ELR (cell line): ENCODE results near the gene ZNF664.
A peak's percentile ranks its signal among the peaks of the same experiment; 100 is the strongest.

ENCODE experiments used
- DNase-seq: peaks from one replicate; pipeline ENCODE4 v3.0.0-alpha.2; 2015; ENCODE audit warnings: low read depth

The ZNF664 gene

DNA sequence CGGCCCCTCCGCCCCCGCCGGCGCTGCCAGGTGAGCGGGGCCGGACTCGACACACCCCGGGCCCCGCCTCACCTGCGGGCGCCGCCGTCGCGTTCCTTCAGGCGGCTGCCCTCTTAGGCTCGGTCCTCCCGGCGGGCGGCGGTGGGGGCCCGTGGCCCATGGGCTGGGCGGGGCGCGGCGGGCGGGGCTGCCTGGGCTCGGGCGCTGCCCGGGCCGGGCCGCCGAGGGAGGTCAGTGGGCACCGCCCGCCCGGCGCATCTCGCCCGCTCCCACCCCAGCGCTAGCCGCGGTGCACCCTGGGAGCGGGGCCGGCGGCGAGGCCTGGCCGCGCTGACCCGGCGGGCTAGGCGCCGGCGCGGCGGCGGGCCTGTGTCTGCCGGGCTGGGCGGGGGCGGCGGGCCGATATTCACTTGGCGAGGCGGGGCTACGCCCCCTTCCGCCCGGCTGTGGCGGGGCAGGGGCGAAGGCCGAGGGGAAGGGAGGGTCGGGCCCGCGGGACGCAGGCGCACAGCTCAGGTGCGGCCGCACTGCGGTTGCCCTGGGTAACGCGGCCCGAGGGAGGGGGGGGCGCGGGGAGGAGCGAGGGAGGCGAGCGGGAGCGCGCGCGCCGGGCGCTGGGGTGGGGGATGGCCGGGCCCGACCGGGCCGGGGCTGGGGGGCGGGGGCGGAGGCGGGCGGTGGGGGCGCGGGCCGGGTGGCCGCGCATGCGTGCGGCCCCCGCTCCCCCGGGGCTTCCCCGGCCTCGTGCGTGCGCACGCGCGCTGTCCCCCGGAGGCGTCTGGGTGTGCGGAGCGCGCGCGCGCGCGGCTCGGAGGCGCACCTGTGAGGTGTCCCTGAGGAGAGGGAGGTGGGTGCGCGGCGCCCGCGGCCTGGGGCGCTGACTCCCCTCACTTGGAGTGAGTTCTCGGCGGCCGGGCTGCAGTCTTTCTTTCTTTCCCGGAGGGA lies at the start of gene ZNF664, which contains the start of gene CCDC92:
Gene ZNF664 (plus strand): TSS at position 759 of the 945 bp plus-strand sequence. CDS start 38,930 bp downstream, outside the sequence.
Gene CCDC92 (minus strand): TSS at position 375 of the 945 bp plus-strand sequence. CDS start 28,526 bp downstream, outside the sequence.
- peak; percentile 91 for DNase-seq

DNA sequence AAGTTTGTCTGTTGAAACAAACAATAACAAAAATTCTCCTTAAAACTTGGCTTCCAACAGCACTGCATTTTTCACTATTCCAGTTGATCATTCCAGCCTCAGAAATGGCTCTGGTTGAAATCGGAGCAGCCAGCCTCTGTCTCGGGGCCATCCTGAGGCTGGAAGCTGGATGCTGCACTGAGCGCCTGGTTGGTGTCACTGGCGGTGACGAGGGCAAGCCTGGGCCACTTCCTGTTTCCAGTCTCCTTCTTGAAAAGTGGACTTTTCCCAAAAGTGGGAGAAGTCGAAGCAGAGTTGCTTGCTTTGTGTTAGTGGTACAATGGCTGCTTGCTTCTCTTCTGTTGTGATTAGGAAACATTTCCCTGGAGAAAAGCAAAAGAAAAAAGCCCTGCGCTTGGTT lies 49.1 kb upstream of the ZNF664 start:
- DNase-seq, result no peak

DNA sequence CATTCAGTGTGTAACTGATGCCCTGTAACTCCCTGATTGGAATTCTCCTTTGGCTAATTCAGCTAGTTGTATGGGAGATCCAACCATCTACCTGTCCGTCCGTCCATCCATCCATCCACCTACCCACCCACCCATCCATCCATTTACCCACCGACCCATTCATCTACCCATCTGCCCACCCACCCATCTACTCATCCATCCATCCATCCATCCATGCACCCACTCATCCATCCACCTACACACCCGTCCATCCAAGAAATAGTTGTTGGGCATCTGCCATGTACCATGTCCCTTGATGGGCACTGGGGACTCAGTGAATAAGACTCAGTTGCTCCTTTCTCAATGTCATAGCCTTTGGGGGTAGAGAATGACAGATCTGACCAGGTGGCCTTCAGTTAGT lies 48.5 kb upstream of the ZNF664 start:
- no peak for DNase-seq

DNA sequence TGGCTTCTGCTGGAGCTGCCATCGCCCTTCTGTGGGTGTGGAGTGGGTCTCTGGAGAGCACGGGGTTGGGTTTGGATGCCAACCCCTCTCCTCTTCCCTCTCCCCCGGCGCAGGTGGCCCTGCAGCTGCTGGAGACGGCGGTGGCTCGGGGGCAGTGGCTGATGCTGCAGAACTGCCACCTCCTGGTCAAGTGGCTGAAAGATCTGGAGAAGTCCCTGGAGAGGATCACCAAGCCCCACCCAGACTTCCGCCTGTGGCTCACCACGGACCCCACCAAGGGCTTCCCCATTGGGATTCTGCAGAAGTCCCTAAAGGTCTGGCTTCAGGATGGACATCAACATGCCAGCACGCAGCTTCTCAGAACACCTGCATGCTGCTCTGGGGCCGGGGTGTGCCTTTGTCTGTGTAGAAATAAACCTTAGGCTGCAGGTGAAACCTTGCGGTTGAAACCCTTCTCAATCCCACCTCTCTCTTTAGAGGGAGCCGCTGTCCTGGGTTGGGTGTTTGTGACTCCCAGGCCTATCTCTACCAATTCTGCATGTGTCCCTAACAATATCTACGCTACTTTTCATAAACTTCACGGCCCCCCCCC lies 44.6 kb upstream of the ZNF664 start:
- no peak for DNase-seq

DNA sequence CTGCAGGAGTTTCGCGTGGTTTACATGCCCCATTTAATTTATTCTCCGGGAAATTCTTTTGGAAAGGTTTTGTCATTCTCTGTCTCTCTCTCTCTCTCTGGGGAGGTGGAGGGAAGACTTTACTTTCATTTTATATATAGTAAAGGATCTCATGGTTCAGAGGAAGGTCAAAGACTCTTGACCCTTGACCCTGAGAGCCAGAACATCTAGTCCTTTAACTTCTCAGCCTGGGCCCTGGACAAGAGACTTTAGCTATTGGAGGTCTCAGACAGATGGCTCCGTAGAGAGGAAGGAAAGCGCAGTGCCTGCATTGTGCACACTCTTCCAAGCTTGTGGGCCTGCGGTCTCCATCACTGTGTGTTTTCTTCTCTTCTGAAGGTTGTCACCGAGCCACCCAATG lies 44.1 kb upstream of the ZNF664 start:
- DNase-seq, result no peak

DNA sequence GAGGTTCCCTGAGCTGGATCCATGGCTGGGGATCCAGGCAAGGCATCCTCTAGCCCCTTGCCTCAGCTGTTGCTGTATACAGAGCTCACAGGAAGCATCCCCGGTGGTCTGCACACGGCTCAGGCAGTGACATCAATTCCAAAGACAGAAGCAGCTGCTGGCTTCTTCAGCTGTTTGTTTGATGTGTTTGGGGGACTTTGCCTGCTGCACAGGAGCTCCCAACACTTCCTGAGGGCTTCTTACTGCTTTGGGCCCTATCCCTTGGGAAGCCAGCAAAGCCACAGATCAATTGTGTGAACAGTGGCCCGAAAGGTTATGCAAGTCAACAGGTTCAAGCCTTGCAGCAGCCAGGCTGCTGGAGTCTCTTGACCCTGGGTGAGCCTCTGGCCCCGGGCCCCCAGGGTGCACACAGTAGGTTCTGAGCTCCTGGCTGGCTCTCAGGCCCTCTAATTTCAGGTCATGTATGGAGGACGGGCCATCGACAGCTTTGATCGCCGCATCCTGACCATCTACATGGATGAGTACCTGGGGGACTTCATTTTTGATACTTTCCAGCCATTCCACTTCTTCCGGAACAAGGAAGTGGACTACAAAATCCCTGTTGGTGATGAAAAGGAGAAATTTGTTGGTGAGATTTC lies 43.0 kb upstream of the ZNF664 start:
- no peak for DNase-seq

DNA sequence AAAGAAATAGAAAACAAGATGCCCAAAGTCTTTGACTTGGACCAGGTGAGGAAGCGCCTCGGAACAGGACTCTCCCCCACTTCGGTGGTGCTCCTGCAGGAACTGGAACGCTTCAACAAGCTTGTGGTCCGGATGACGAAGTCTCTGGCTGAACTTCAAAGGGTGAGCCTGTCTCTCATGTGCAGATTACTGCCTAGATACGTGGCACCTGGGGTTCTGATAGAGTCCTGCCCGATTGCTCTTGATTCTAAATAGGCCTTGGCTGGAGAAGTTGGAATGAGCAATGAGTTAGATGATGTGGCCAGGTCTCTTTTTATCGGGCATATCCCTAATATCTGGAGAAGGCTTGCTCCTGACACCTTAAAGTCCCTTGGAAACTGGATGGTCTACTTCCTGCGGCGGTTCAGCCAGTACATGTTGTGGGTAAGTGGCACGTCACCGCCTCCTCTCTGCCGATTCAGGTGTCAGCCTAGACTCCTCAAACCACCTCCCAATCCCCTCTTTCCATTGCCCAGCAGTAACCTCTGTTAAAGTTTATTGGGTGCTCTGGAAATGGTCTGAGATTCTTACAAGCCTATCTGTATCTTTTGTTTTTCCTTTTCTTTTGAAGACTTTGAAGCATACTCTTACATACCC lies 41.2 kb upstream of the ZNF664 start:
- no peak for DNase-seq

DNA sequence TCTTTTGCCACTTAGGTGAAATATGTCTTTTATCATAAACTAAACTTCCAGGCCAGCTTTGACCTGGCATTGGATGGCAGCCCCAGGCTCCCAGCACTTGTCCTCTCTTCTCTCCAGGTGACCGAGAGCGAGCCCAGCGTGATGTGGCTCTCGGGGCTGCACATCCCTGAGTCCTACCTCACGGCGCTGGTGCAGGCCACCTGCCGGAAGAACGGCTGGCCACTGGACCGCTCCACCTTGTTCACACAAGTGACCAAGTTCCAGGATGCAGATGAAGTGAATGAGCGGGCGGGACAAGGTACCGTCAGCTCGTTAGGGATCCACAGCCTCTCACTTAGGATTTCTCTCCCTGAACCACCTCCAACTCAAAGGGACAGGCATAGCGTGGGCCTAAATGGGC lies 39.8 kb upstream of the ZNF664 start:
- DNase-seq, result no peak

DNA sequence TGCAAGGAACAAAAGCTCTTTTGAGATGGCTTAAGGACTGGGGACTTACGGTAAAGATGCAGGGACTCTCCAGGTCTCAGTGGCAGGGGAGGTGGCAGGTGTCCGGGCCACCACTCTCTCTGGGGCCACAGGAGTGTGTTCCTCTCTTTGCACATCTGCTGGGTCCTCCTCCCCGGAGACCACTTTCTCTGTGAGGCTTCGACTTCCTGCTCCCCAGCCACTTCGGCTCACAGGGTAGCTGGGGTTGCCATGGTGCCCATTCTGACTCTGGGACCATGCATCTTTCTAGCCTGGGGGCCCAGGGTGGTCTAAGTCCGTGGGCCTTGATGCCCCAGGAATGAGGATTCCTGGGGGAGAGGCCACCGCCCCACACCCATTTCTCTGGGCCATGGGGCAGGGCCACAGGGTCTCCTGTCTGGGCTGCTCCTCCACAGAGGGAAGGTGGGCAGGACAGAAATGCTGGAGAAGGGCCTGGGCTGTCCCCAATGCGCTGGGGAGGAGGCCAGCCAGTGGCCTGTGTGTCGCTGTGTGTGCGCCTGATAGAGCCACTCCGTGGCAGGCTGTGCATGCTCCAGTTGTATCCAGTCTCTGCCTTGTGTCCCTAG lies 38.9 kb upstream of the ZNF664 start:
- DNase-seq, result no peak

DNA sequence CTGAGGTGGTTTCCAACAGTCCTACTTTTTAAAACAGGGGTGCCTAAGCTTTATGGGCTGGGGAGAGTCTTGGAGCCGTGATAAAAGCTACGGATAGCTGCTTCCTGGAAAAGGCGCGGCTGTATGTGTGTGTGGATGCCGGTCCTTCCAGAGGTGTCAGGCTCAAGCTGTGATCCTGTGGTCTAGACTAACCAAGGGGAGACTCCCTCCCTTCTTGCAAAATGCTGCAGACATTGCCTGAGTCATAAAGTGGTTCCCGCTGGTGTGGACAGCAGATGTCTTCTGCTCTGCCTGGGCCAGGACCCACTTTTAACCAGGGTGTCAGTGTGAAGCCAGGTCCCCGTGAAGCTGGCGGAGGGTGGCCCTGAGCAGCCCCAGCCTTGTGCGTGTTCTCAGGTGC lies 38.2 kb upstream of the ZNF664 start:
- peak; percentile 41 for DNase-seq

DNA sequence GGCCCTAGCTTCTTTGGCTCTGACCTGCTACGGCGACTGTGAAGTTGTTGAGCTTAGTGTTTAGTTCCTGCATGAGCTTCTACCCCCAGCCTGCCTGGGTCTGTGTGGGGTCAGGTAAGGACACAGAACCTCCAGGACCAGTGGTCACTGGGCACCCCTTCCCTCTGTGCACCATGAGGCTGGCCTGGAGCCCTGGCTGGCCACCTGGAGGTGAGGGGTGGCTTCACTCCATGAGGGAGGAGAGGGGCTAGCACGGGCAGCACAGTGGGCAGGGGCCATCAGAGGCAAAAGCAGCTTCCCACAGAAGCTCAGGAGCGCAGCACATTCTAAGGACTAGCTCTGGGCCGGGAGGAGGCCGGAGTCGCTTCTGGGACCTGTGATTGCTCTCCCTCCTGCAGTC lies 37.1 kb upstream of the ZNF664 start:
- DNase-seq, result no peak

DNA sequence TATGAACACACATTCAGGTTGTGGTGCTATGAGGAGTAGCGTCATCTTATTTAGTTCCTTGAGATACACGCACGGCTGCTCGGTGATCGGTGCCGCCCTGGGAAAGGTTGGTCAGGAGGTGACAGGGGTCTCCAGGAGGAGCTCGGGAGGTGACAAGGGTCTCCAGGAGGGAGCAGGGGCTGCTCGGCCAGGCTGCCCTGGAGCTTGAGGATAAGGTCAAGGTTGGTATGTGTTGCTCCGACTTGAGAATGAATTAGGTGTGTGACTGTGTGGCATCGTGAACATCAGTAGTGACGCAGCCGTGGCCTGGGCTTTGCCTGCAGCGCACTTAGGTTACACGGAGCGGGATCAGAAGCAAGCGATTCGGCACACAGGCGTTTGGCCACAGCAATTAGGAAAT lies 36.5 kb upstream of the ZNF664 start:
- no peak for DNase-seq

DNA sequence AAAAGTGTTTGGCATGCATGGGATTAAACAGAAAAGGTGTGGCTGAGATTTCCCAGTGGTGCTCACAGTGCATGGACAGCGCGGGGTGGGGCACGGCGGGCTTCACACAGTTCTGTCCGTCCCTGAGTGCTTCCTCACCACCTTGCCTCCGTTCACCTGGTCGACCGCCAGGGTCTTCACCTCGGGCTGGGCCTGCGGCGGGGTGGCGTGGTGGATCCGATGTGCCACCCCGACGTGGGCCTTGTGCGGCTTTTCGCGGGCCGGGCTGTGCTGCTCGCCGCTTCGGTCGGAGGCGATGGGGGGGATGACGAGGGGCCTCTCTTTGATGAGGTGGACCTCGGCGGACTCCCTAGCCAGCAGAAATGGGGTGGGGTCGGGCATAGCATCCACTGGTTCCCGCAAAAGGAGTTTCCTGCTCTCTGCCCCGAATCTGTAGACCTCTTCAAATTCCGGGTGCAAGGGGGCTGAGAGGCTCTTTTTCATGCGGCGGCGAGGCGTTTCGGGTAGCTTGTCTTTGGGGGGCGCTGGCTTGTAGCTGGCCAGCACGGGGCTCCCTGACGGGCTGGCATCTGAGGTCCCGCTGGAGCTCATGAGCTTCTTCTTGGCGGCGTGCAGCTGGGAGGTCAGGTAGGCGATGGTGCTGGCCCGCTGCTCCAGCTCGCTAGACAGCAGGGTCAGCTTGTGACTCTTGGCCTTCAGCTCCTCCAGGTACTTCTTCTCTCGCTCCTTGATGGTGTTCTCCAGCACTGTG lies 35.9 kb upstream of the ZNF664 start:
- no peak for DNase-seq

DNA sequence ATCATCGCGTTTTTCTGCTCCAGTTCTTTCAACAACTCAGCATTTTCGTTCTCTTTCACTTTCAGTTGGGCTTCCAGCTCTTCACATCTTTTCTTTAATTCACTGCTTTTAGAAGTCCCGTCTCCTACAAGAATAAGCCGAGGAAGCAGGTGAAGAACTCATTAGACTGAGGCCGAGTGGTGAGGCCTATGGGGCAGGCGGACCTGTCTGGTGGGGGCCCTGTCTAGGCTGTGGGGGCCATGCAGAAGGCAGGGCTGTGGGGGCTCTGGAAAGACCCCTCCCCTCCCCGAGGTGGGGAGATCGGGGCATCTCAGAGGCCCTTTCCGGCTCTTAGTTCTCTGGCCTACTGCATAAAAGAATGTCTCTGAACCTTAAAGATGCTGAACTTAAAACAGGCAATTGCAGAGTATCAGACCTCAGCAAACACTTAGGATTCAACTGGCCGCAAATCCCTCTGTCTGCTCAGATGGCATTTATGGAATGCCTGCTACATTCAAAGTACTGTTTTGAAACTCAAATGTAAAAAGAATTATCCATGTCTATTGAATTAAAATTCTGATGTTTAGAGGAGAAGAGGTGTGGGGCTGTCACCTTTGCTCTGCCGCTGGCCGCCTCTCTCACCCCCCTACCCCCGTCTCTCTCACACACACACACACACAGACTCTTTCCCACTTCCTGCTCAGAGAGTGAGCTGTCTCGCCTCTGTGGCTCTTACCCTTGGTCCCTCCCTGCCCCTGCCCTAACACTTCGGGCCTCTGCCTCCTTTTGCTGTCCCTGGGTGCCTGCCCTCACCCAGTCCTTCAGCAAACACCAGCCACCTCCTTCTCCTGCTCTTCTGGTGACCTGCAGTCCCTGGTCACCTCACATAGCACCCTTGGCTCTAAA lies 35.1 kb upstream of the ZNF664 start:
- DNase-seq, result no peak

DNA sequence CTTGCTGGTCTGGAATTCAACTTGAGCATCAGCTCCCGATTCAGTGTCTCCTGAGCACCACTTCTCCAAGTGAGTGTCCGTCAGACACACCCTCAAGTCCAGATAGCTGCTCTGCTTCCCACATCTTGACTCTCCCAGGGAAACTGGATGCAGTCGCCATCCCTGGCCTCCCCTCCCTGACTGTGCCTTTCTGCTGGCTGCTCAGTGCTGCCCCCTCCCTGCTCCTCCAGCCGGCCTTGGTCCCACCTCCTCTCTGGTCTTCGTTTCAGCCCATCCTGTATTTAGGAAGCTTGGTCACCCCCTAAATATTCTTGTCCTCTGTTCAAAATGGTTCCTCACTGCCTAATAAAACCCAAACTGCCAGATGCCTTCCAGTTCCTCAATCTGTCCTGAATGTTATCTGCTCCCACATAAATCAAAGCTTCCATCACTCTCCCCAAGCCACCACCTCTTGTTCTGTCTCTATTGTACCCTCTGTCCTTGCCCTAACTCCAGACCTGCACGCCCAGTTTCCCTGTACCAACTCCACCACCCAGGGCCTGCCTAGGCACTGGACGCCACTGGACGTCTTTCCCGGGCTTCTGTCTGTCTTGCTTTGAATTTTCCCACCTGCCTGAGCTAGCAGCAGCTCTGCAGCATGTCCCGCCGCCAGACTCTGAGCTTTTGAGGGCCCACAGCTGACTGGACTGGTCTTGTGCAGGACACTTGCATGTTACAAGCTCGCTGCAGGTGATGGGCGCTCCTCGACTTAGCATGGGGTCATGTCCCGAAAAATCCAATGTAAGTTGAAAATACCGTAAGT lies 34.1 kb upstream of the ZNF664 start:
- DNase-seq, result peak; percentile 18

DNA sequence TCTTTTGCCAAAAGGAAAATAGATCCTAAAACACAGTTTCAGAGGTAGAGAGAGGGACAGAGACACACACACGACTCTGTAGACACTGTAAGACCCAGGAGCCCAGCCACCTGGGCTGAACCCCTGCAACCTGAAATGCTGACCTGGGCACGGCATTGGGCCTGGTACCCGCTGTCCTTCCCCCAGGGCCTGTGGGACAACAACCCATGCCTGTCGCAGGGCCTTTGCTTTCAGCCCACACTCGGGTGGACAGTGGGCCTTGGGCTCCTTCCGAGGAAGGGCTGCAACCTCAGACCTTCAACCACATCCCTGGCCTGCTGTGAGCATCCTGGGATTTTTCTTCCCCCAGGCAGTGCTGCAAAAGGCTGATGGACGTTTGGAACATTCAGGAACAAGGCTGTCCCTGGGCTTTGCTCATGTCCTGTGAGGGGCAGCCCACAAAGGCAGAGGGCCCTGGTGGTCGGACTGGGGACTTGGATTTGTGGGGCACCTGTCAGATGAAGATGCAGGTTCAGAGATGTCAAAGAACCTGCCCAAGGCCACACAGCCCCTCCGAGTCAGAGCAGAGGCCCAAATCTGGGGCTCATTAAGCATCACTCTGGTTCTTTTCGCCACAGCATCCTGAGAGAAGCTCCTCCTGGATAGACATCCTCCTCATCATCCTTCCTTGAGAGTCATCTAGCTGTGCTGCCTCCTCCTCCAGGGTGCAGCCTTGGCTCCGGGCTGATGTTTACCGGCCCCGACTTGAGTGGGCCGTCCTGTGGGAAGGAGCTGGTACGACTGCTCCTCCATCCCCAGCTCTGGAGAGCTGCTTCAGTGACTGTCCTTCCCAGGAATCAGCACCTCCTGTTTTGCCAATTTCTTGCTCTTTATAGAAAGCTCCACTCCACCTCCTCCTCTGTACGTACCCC lies 33.0 kb upstream of the ZNF664 start:
- DNase-seq, result no peak

DNA sequence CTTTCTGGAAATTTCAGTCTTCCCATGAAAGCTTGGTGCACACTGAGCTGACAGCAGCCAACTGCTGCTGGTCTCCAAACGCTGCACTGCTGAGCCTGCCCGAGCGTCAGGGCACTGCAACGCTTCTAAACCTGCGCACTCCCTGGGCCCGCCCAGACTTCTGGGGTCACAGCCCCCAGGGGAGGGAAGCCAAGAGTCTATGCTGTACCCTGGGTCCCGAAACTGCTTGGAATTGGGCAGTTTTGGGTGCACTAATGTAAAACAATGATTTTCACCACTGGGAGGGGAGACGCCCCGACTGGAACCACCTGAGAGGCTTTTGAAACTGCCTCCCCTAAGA lies 32.4 kb upstream of the ZNF664 start:
- no peak for DNase-seq

DNA sequence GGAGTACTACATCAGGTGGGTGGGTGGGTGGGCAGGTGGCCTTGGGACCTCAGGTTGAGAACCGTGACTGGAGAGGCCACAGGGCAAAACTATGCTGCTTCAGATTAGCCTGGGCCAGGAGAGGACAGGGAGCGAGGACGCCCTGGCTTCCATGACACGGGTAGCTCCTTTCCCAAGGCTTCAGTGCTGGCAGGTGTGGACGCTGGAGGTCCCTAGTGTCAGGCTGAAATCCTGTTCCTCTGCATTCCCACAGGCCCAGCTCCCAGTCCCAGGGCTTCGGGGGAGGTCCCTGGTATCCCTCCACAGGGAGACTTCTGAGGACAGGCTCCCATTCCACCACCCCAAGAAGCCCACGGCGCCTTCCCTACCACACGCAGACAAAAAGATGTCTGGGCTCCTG lies 32.0 kb upstream of the ZNF664 start:
- DNase-seq, result no peak
